Embryonic facial prominence (tissue), 1 donor: Measurements from ENCODE around the gene ACSL1.

Experiments
- DNase-seq: peaks from one replicate; pipeline ENCODE4 v3.0.0-alpha.2; 2016; ENCODE audit errors: extremely low spot score

Gene ACSL1

GRCh38 chr4:184825896-184826690, at the start of gene ACSL1:
ACSL1 (minus strand) TSS chr4:184825968; CDS start chr4:184803514, 22,454 bp downstream.
- no peak for DNase-seq

DNA sequence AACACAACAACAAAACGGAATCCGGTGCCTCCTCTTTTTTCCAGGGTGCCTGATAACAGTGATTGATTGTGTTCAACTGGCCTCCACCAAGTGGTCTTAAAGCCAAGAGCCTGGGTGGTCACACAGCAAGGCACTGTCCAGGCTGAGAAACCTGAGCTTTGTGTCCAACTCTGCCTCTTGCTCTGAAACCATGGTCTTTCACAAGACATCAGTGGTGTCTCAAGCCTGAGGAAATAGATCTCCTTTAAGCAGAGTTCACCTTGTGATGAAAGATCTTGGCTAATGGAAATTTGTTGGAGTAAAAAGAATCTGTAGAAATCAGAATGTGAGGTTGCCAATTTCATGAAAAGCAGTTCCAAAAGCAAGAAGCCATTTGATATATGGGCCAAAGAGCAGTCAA, 47.3 kb upstream of the ACSL1 start:
- no peak for DNase-seq

DNA sequence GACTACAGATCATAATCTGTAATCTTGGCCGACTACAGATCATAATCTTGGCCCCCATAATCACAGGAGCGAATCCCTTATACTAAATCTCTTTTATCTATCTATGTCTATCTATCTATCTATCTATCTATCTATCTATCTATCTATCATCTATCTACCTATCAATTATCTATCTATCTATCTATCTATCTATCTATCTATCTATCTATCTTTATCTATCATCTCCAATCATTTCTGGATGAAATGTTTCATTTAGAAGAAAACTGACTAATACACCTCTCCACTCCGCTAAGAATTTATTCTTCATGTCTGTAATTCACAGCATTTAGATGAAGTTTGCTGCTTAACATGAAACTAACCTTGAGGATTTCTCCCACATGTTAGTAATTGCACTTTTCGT, 45.0 kb upstream of the ACSL1 start:
- no peak for DNase-seq

- no peak for DNase-seq
These were observed 42.9 kb upstream of the ACSL1 start for GRCh38 chr4:184868623-184869022.

- DNase-seq = no peak
These were observed 38.1 kb upstream of the ACSL1 start for GRCh38 chr4:184863916-184864315.

GRCh38 chr4:184861047-184861446, 35.3 kb upstream of the ACSL1 start:
- no peak for DNase-seq

GRCh38 chr4:184860018-184860779, 34.4 kb upstream of the ACSL1 start:
- no peak for DNase-seq

DNA sequence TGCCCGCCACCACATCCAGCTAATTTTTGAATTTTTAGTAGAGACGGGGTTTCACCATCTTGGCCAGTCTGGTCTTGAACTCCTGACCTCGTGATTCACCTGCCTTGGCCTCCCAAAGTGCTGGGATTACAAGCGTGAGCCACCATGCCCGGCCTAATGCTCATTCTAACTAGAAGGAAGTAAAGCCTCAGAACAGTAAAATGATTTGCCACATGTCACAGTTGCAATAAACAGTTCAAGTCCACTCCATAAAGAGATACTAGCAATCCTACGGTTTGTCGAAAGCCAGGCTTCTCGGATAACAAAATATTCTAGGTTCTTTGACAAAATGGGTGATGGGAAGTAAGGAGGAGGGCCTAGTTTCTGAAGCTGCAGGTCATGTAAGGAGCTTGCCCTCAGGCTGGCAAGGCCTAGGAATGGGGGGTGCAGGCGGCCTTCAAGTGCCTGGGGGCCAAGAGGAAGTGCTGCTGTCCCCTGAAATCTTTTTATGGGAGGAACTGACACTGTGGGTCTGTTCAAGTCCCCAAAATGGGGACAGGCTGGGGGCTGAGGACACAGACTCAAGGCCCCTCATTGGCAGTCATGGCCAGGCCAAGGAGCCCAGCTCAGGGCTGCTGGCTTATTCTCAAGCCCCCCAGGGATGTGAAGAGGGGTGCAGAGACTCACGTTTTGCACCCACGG, 31.8 kb upstream of the ACSL1 start:
- no peak for DNase-seq

DNA sequence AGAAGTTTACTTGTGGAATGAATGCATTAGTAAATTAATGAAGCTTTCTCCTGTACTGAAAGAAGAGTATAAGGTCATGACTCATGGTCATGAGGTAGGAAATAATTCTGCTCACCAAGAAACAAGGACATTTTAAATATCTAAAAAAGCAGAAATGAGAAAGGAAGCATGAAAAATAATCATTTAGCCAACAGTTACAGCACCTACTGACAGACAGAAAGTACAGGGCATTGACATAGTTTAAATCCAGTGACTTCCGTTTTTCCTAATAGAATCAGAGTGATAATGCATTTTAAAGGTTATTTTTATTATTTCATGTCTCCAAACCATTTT, 30.5 kb upstream of the ACSL1 start:
- DNase-seq = no peak

- no peak for DNase-seq
These were observed 28.9 kb upstream of the ACSL1 start for GRCh38 chr4:184854673-184855072.

DNA sequence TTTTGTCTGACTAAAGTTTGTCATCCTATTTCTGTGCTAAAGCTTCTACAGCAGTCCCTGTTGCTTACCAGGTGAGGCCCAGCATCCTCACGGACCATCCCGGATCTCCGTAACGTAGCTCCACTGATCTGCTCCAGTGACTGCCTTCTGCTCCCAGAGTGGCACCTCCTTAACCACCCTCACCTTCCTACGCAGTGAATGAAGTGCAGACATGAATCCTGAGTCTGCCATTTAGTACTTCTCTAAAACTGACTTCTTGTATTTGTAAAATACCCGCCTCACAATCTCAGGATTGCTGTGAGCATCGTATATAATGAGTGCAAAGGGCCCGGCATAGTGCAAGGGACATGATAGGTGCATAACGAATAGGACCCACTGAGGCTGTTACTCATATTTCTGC, 27.7 kb upstream of the ACSL1 start:
- DNase-seq = no peak

DNA sequence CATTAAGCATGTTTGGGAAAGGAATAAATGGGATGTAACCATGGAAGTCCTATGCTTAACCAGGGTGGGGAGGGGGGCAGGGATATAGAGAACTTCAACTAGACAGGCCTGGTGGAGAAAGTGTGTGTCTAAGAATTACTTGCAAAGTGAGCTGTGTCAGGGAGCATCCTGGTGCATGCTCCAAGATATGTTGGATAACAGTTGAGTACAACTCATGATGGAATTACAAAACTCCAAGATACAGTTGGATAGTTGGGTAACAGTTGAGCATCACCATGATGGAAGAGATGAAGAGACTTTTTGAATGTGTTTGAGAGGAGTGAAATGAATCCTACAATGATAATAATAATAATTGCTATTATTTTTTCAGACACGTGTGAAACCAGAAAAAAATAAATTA, 26.1 kb upstream of the ACSL1 start:
- no peak for DNase-seq

DNA sequence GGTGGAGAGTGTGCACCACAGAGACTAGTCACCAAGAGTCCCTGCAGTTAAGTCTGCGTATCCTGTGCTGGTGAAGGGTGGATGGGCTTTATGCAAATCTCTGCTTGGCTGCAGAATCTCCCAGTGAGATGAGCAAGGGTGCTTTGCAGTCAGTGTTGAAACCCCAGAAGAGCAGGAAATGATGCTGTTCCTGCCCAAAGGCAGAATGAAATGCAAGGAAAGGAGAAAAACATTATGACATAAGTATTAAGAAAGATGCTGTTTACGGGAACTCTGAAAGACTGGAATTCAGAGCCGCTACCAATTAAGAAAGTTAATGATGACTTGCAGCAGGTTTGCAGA, 25.4 kb upstream of the ACSL1 start:
- DNase-seq = no peak

DNA sequence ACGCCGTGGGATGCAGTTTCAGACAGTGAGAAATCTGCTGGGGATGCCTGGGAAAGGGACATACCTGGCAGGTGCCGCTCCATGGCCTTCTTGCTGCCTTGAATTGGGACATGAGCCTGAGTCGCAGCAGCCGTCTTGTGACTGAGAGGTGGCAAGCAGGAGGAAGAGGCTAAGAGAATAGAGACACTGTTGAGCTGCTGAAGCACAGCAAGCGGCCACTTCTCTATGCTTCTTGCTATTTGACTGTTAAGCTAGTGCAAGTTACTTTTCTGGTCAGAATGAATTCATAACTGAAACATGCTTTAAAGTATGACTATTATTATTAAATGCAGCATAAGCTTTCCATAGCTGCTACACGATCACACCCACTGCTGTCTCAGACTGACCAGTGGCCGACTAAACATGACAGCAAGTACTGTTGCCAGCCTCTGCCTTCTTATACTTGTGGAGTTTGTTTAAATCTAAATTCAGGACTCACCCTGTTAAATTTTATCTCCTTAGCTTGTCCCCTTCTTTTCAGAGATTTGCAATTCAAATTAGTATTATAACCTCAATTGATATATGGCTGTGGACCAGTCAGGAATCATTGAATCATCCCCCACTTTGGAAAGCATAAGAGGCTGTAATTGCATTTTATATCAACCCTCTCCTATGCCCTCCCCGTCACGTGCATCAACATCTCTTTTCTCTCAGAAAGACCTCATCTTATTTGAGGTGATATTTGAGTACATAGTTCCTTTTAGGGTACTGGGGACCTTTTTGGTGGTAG, 24.8 kb upstream of the ACSL1 start:
- DNase-seq = no peak

DNA sequence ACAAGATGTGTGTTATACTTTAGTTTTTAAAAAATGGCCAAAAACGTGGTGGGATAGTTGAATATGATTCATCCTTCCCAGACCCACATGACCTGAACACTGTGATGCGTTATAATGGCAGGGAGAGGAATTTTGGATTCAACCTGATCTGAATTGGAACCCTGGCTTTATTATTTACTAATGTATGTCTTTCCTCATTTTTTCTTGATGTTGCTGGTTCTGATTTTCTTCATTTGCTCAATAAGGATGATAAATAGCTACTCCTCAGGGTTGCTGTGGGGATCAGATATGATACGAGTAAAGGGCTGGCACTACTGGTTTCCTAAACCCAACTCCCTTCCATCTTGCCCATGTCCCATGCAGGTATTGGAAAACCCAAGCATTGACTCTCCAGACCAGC, 24.2 kb upstream of the ACSL1 start:
- no peak for DNase-seq

GRCh38 chr4:184849185-184849584, 23.4 kb upstream of the ACSL1 start:
- DNase-seq = no peak

DNA sequence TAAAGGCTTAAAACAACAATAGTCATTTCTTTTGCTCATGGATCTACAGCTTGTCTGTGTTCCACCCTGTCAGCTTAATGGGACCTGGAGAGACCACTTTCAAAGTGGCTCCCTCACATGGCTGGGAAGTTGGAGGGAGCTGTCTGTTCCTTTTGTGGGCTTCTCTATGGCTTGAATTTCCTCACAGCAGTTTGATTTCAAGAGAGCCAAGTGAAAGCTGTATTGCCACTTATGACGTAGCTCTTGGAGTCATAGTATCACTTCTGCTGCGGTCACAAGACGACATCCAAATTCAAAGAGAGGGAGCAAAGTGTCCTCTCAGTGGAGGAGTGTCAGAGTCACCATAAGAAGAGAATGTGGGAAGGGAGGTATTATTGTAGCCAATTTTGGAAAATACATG, 22.7 kb upstream of the ACSL1 start:
- DNase-seq = no peak

GRCh38 chr4:184846531-184846930, 20.8 kb upstream of the ACSL1 start:
- no peak for DNase-seq

DNA sequence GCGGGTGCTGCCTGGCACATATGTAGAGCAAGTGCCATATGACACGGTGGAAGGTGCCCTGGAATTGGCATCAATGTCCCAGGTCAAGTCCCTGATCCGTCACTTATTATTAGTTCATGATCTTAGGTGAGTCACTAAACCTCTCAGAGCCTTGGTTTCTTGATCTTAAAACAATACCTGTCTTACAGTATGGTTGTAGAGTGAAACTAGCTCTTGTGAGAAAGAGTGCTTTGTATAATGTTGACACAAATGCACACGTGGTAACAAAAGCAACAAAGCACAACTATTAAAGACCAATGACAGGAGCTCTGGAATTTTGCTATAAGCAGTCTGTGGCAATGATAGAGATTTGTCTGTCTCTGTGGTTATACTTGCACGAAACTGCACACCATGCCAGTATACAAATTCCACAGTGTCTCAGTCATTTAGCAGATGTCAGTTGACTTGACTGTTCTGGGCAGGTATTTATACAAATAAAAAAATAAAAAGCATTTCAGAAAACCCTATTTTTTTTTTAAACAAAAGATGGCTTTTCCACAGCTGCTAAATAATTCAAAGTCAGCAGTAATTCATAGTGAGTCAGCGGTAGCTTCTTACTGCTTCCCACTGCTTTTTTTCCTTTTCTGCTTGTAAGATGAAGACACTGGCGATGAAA, 19.7 kb upstream of the ACSL1 start:
- peak; percentile 12 for DNase-seq

DNA sequence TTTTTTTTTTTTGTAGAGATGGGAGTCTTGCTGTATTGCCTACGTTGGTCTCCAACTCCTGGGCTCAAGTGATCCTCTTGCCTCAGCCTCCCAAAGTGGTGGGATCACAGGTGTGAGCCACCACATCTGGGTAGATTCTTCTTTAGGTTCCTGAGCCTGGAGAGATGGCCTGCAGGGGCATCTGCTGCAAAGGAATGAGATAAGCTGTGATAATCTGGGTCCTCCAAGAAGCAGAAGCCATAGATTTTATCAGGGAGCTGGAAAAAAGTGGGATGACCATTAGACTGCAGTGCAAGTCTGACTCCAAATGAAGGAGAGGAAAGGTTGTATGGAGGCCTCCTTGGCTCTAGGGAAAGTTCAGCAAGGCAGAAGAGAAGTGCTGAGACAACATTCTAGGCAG, 19.0 kb upstream of the ACSL1 start:
- DNase-seq = no peak

DNA sequence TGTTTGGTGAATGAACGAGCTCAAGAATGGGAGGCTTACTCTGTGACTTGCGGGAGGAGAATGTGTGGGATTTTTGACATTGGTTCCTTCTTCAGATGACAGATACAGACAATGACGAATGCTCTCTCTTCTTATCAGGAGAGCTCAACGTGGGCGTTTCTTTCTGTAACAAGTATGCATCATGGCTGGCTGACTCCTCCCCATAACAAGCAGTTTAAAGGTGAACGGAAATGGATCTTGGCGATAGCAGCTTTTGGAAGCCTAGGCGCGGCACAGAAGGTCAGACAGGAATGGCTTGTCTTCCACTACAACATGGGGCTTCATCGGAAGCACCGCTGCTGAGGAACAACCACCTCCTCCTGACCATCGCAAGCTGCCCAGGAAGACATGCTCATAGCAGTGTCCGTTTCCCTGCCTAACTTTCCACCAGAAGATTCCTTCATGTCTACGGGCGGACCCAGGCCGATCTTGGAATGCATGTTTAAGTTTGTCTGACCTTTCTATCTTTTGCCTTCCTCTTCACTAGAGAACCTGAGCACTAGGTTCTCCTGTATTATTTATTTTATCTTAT, 18.3 kb upstream of the ACSL1 start:
- no peak for DNase-seq
